ENCODE results near the gene CDCA4. TPM values are rescaled to one million over a fixed set of nuclear protein-coding genes. Genes with fewer than 3 reads are reported as not detected.

The CDCA4 gene
- total RNA-seq (10 to 100 TPM in 2 of 7 donors, 1 to 10 TPM in 5; 6.5 to 15.1 (median 8.7) TPM), polyA plus RNA-seq (10 to 100 TPM in 1 of 3 donors, 1 to 10 TPM in 2; 5.8 to 10.5 (median 8.5) TPM)
- long read RNA-seq, donor 1, transcript CDCA4-201 (2 exons, 2,513 nt): major isoform, 9 of 16 reads
- long read RNA-seq, donor 1, partial matches to known transcripts: 7 of 16 reads
- long read RNA-seq, donor 1, other reads (novel, unspliced or antisense): 0 of 16 reads
- long read RNA-seq, donor 2, transcript CDCA4-201 (2 exons, 2,513 nt): major isoform, 20 of 20 reads
- long read RNA-seq, donor 2, partial matches to known transcripts: 0 of 20 reads
- long read RNA-seq, donor 2, other reads (novel, unspliced or antisense): 0 of 20 reads

- WGBS, 5 donors: 0 to 1% (median 1%) methylated on average over 13 to 115 of the region's 115 CpGs
- intact Hi-C loops (cut with DNase I; ENCODE audit: low total_unique reads): no loop called here
- H3K27me3 ChIP-seq (replicated peaks in 1 of 7): no peaks in the 10 kb centered on the region
Measured at GRCh38 chr14:105020815-105021655, at the start of gene CDCA4. Gene CDCA4 (minus strand): TSS chr14:105021083. CDS start chr14:105011929, 9,154 bp downstream.

GRCh38 chr14:105069871-105070759 is 49.2 kb upstream of the CDCA4 start:
- intact Hi-C loops (cut with DNase I; ENCODE audit: low total_unique reads): no loop called here
- no peak for TF ChIP-seq POLR2A (IDR thresholded peaks at IDR 0.05)
- TF ChIP-seq CTCF (IDR thresholded peaks at IDR 0.05 in 8 of 11, conservative IDR thresholded peaks at IDR 0.05 in 3 of 11): no peak
- peak; percentile 31 to 35 (median 33) for TF ChIP-seq POLR2AphosphoS5 (IDR thresholded peaks at IDR 0.05)
- 38 to 61% (median 48%) methylated on average over 18 to 20 of the region's 20 CpGs for WGBS, 5 donors
- Histone ChIP-seq H3K4me3 (peak overlapping the region in 1 of 8 donors; percentile 13), H3K27ac (peak overlapping the region; percentile 21 to 97 (median 65)), H3K9me3 (no peaks in the 10 kb centered on the region), H3K27me3 (replicated peaks in 1 of 7) (peaks cover 0 to 6% (median 0%) of the 10 kb centered on the region in 7 donors), H3K36me3 (no peaks in the 10 kb centered on the region), H3K4me1 (peaks cover 28 to 79% (median 62%) of the 10 kb centered on the region in 6 donors)
- DNase-seq: peak; percentile 86

More at GRCh38 chr14:105020815-105021655, at the start of gene CDCA4:
- peak within 1 kb of the TSS; percentile 69 to 98 (median 94) for H3K4me3 ChIP-seq
- TF ChIP-seq CTCF (IDR thresholded peaks at IDR 0.05 in 8 of 11, conservative IDR thresholded peaks at IDR 0.05 in 3 of 11) (peak in 2 of 11 experiments; percentile 35 to 50), POLR2AphosphoS5 (IDR thresholded peaks at IDR 0.05) (peak; percentile 93 to 96 (median 95)), POLR2A (IDR thresholded peaks at IDR 0.05) (peak in 1 of 3 donors; percentile 78)
- H3K9me3 ChIP-seq: no peaks in the 10 kb centered on the region
- H3K27ac ChIP-seq: peak within 1 kb of the TSS; percentile 76 to 95 (median 89)
- peaks cover 20 to 84% (median 56%) of the 10 kb centered on the region in 6 donors for H3K4me1 ChIP-seq
- DNase-seq: peak; percentile 99
- H3K36me3 ChIP-seq: no peaks in the 10 kb centered on the region

- H3K27me3 ChIP-seq (replicated peaks in 1 of 7): peaks cover 0 to 3% (median 0%) of the 10 kb centered on the region in 7 donors
- WGBS, 5 donors: 63 to 92% (median 78%) methylated on average over 10 of the region's 10 CpGs
- no peak for DNase-seq
- H3K4me1 ChIP-seq: peaks cover 27 to 79% (median 63%) of the 10 kb centered on the region in 6 donors
- TF ChIP-seq POLR2A (IDR thresholded peaks at IDR 0.05) (no peak), CTCF (IDR thresholded peaks at IDR 0.05 in 8 of 11, conservative IDR thresholded peaks at IDR 0.05 in 3 of 11) (no peak), POLR2AphosphoS5 (IDR thresholded peaks at IDR 0.05) (no peak)
- no peaks in the 10 kb centered on the region for H3K9me3 ChIP-seq
- H3K27ac ChIP-seq: peak overlapping the region in 7 of 8 donors; percentile 51 to 97 (median 68)
- peak overlapping the region in 1 of 8 donors; percentile 13 for H3K4me3 ChIP-seq
- no peaks in the 10 kb centered on the region for H3K36me3 ChIP-seq
- intact Hi-C loops (cut with DNase I; ENCODE audit: low total_unique reads): no loop called here
Measured at GRCh38 chr14:105069522-105069870, 48.6 kb upstream of the CDCA4 start.

Measured in spleen (tissue), 13 donors.